Measurements from ENCODE around the gene LIMS1.
A peak's percentile ranks its signal among the peaks of the same experiment; 100 is the strongest.
"Not testable (repeated sequence)": the region's sequence is repeated elsewhere in the genome, so short reads cannot be mapped to it uniquely, and the experiment has no call there.

Gene LIMS1

GRCh38 chr2:108552566-108552965, 18.3 kb downstream of the LIMS1 start:
- no peak for DNase-seq

GRCh38 chr2:108553209-108553919, 19.1 kb downstream of the LIMS1 start:
- no peak for DNase-seq

DNA sequence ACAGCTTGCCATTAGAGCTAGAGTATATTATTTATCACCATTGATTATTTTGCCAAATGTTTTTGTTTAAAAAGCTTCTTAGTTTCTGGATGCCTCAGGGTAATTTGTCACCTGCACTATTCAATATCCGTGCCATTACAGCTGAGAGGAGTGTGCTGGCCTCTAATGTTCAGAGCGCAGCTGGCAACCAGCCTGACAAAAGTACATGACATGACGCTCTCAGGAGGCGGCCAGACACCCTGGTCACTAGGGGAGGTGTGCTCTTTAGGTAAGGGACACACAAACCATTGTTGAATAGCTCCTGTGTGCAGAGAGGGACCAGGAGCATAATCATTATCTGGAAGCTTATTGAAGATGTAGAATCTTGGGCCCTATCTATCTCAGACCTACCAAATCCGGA, 20.3 kb downstream of the LIMS1 start:
- no peak for DNase-seq

- DNase-seq, result no peak
These were observed 21.3 kb downstream of the LIMS1 start for GRCh38 chr2:108555572-108555971.

GRCh38 chr2:108556581-108556980, 22.3 kb downstream of the LIMS1 start:
- not testable (repeated sequence) for DNase-seq

DNA sequence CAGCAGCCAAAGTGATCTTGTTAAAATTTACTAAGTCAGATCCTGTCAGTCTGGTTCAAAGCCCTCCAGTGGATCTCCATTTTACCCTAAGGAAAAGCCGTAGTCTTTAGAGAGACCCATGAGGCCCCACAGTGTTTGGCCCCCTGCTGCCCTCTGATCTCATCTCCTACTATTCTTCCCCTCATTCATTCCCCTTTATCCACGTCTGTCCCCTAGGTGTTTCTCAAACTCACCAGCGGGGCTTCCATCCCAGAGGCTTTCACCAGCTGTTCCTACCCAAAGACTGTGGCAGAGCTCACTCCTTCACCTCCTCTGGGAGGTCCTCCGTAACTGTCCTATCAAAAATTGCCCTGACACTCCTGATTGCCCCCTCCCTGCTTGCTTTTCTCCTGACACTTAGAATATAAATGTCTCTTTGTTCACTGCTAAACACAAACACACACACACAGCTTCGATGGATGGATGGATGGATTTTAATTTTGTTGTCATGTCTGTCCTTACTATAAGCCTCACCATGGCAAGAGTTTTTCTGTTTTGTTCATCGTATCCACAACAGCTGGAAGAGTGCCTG, 26.1 kb downstream of the LIMS1 start:
- DNase-seq, result no peak

DNA sequence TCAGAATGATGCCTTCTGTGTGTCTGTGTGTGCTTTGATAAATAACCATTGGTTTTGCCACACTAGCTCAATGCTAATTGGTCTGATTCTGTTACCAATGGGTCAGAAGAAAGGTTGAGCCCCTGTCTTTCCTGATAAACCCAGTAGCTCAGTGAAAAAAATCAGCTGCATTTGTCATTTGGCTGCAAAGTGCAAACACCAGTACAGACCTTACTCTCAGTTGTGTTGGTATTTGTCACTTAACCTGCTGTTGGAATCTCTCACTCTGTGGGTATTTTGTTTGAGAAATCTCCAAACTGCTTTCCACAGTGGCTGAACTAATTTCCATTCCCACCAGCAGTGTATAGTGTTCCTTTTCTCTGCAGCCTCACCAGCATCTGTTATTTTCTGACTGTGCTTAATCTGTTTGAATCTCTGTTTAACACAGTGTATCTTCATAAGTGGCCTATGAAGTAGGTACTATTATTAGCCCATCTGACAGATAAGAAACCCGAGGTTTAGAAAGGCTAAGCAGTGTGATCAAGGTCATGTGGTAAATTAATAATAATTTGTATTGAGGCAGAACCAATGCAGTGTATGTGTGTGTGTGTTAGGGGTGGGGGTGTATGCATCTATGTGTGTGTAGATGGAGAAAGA, 26.7 kb downstream of the LIMS1 start:
- DNase-seq, result no peak

DNA sequence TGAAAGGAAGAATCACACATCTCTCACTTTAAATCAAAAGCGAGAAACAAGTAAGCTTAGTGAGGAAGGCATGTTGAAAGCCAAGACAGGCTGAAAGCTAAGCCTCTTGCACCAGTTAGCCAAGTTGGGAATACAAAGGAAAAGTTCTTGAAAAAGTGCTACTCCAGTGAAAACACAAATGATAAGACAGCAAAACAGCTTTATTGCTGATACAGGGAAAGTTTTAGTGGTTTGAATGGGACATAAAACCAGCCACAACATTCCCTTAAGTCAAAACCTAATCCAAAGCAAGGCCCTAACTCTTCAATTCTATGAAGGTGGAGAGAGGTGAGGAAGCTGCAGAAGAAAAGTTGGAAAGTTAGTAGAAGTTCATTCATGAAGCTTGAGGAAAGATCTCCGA, 28.0 kb downstream of the LIMS1 start:
- DNase-seq, result no peak

GRCh38 chr2:108564510-108564909, 30.2 kb downstream of the LIMS1 start:
- DNase-seq, result no peak

- DNase-seq, result no peak
These were observed 31.6 kb downstream of the LIMS1 start for GRCh38 chr2:108565778-108566375.

DNA sequence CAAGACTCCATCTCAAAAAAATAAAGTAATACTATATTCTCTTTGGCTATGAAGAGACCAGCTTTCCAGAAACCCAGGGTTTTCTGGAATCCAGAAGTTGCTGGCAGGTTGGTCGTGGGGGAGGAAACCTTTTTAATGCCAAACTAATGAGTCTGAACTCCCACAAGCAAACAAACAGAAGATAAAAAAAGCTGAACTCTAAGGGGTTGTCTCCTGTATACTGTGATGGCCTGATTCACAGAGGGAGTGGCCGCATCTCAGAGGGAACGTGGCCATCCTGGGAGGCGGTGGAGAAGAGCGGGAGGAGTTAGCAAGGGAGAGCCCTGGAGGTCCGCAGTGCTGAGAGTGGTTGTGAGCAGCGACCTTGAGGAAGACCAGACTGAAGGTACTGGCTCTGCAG, 36.1 kb downstream of the LIMS1 start:
- DNase-seq, result no peak

DNA sequence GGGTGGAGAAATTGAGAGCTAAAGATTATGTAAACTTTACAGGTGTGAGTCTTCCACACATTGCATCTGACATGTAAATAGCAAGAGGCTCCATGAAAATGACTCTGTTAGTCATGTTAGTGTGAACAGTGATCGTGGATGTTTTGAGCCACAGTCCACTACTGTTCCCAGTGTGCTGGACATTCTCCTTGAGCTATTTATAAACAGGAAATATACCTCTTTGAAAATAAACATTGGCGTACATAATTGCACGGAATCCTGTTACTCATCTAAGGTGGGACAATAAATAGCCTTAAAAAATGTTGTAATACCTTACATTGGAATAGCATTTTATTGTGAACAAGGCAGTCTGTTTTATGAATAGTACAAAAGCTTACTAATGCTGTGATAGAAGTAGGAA, 37.0 kb downstream of the LIMS1 start:
- DNase-seq, result no peak

- no peak for DNase-seq
These were observed 38.8 kb downstream of the LIMS1 start for GRCh38 chr2:108573061-108573460.

DNA sequence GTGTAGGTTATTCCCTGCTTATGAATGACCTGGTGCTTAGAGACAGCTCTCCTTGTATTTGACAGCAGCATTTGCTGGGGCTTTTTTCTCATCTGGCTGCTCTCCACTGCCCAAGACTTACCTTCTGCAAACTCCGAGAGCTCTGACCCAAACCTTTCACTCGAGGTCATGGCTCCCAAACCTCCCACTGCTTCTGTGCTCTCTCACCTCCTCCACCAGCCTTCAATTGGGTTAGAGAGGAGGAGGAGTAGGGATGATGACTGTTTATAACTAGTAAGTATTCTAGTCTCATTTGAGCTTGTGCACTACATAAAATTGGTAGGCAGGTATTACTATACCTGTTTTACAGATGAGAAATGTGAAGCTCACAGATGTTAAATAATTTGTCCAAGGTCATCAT, 40.1 kb downstream of the LIMS1 start:
- DNase-seq, result no peak

- no peak for DNase-seq
These were observed 41.1 kb downstream of the LIMS1 start for GRCh38 chr2:108575132-108575966.

- DNase-seq, result no peak
These were observed 42.8 kb downstream of the LIMS1 start for GRCh38 chr2:108577099-108577498.

- DNase-seq, result no peak
These were observed 45.4 kb downstream of the LIMS1 start for GRCh38 chr2:108579623-108580022.

- no peak for DNase-seq
These were observed 45.8 kb downstream of the LIMS1 start for GRCh38 chr2:108580050-108580449.

GRCh38 chr2:108583903-108584520, 49.7 kb downstream of the LIMS1 start:
- DNase-seq, result peak; percentile 49

GRCh38 chr2:108585436-108585835, 51.2 kb downstream of the LIMS1 start:
- DNase-seq, result no peak

GRCh38 chr2:108586116-108586515, 51.8 kb downstream of the LIMS1 start:
- DNase-seq, result no peak

- DNase-seq, result no peak
These were observed 52.4 kb downstream of the LIMS1 start for GRCh38 chr2:108586631-108587030.

DNA sequence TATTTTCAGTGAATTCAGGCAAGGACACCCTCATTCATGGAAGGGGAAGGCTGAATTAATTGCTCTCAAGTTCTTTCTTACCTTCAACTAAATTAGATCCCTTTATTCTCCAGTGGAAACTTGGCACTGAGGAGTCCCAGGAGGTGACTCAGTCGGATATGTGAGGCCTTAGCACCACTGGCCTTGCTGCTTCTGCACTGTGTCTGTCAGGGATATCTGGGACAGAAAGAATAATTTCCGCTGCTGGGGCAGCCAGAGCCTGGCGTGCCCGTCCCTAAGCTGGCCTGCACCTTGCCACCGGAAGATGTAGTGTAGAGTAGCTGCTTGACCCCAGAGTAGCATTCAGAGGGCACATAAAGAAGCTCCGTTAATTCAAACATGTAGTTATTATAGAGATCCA, 53.4 kb downstream of the LIMS1 start:
- no peak for DNase-seq
